Glutamatergic neuron (in vitro differentiated cells): ENCODE results near the gene ZNF407. TPM values are rescaled to one million over a fixed set of nuclear protein-coding genes. Genes with fewer than 3 reads are reported as not detected.

Experiments
- DNase-seq: peaks from one replicate; pipeline ENCODE4 v3.0.0; 2022
- H3K27ac Mint-ChIP-seq: one replicate; pipeline ENCODE4 v1.8.0; 2020; ENCODE audit warnings: mild to moderate bottlenecking, mixed read lengths, inconsistent platforms; ENCODE audit not compliant: unreplicated experiment
- H3K27me3 Mint-ChIP-seq: one replicate; pipeline ENCODE4 v1.8.0; 2020; ENCODE audit warnings: mild to moderate bottlenecking, moderate library complexity, mixed read lengths, inconsistent platforms; ENCODE audit not compliant: unreplicated experiment
- H3K36me3 Mint-ChIP-seq: one replicate; pipeline ENCODE4 v1.8.0; 2020; ENCODE audit warnings: mild to moderate bottlenecking, mixed read lengths, inconsistent platforms; ENCODE audit not compliant: unreplicated experiment
- H3K4me1 Mint-ChIP-seq: one replicate; pipeline ENCODE4 v1.8.0; 2020; ENCODE audit warnings: mild to moderate bottlenecking, low read depth, mixed read lengths, inconsistent platforms; ENCODE audit not compliant: unreplicated experiment
- H3K4me3 Mint-ChIP-seq: one replicate; pipeline ENCODE4 v1.8.0; 2020; ENCODE audit warnings: mild to moderate bottlenecking, mixed read lengths, inconsistent platforms; ENCODE audit not compliant: unreplicated experiment
- H3K9me3 Mint-ChIP-seq: one replicate; pipeline ENCODE4 v1.8.0; 2020; ENCODE audit warnings: mild to moderate bottlenecking, moderate library complexity, mixed read lengths, inconsistent platforms; ENCODE audit not compliant: unreplicated experiment
- total RNA-seq: library from RNA; stranded (reverse); fragmentation: NEBNext Ultra II Directional; extraction: Animal tissue kit (Norgen Biotek cat#: 25700); gene quantifications from one replicate; pipeline ENCODE4 v1.2.1, GENCODE V29; 2021; ENCODE audit not compliant: unreplicated experiment
- TF ChIP-seq, protein P1 (sequence below): fragments of 200-600 bp; sonication (generic); IDR thresholded peaks from one replicate; pipeline ENCODE4 v1.5.0; 2021; ENCODE audit not compliant: partially characterized antibody, unreplicated experiment

Gene ZNF407
- total RNA-seq, 1 donor from 2014 or later, result 15.8 TPM

DNA sequence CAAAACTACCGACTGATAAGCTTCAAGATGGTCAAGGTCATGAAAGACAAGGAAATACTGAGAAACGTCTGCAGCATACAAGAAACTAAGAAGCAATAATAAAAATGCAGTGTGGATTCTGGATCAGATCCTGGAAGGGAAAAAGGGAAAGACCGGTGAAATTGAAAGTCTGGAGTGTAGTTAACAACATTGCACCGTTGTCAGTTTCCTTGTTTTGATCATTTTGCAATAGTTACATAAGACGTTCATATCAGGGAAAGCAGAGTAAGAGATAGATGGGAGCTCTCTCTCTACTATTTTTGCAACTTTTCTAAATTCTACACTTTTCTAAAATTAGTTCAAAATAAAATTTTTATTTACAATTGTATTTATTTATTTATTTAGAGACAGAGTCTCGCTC, 15.0 kb upstream of the ZNF407 start:
- no peaks in the 10 kb centered on the region for H3K36me3 Mint-ChIP-seq
- peaks cover 2% of the 10 kb centered on the region for H3K27me3 Mint-ChIP-seq
- H3K4me1 Mint-ChIP-seq, result no peaks in the 10 kb centered on the region
- H3K9me3 Mint-ChIP-seq, result peaks cover 2% of the 10 kb centered on the region
- no peak for DNase-seq
- no peak overlapping the region for H3K27ac Mint-ChIP-seq
- no peak overlapping the region for H3K4me3 Mint-ChIP-seq
- TF ChIP-seq, protein P1, sequence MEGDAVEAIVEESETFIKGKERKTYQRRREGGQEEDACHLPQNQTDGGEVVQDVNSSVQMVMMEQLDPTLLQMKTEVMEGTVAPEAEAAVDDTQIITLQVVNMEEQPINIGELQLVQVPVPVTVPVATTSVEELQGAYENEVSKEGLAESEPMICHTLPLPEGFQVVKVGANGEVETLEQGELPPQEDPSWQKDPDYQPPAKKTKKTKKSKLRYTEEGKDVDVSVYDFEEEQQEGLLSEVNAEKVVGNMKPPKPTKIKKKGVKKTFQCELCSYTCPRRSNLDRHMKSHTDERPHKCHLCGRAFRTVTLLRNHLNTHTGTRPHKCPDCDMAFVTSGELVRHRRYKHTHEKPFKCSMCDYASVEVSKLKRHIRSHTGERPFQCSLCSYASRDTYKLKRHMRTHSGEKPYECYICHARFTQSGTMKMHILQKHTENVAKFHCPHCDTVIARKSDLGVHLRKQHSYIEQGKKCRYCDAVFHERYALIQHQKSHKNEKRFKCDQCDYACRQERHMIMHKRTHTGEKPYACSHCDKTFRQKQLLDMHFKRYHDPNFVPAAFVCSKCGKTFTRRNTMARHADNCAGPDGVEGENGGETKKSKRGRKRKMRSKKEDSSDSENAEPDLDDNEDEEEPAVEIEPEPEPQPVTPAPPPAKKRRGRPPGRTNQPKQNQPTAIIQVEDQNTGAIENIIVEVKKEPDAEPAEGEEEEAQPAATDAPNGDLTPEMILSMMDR, result no peak

DNA sequence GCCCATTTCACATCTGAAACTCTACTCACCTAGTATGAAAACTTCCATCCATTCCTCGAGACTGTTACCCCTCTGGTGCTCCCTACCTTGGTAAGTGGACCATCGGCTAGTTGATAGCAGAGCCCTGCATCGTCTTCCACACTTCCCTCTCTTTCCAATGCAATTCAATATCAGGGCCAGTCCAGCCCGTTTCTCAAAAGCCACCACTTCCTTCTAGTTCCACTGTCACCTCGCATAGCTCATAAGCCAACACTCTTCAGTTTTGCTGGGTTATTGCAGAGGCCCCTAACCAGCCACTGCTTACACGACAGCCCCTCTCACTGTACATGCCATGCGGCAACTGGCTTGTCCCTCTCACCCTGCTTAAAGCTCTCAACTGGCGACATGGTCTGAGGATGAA, 10.2 kb upstream of the ZNF407 start:
- Mint-ChIP-seq H3K4me1 (no peaks in the 10 kb centered on the region), H3K27ac (no peak overlapping the region), H3K9me3 (no peaks in the 10 kb centered on the region), H3K4me3 (no peak overlapping the region), H3K36me3 (no peaks in the 10 kb centered on the region), H3K27me3 (no peaks in the 10 kb centered on the region)
- no peak for DNase-seq
- TF ChIP-seq, protein P1, result no peak

DNA sequence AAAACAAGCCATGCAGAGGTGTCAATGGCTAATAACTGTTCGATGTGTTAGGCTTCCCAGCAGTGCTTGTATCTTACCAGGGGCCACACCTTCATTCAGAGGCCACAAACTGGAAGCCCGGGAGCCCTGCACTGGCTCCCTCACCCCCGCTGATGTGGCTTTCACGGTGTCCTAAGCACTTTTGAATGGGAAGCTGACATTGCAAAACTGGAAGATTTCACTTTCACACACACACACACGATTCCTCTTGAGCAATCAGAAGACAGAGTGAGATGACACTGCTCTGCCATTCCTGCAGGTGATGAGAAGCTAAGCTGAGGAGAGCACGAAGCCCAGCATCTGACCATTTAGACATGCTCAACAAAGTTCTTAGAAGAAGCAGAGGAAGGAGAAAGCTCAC, 8.6 kb upstream of the ZNF407 start:
- H3K4me1 Mint-ChIP-seq, result no peaks in the 10 kb centered on the region
- TF ChIP-seq, protein P1, result no peak
- no peak for DNase-seq
- H3K4me3 Mint-ChIP-seq, result no peak overlapping the region
- no peaks in the 10 kb centered on the region for H3K27me3 Mint-ChIP-seq
- no peak overlapping the region for H3K27ac Mint-ChIP-seq
- H3K9me3 Mint-ChIP-seq, result no peaks in the 10 kb centered on the region
- H3K36me3 Mint-ChIP-seq, result no peaks in the 10 kb centered on the region

DNA sequence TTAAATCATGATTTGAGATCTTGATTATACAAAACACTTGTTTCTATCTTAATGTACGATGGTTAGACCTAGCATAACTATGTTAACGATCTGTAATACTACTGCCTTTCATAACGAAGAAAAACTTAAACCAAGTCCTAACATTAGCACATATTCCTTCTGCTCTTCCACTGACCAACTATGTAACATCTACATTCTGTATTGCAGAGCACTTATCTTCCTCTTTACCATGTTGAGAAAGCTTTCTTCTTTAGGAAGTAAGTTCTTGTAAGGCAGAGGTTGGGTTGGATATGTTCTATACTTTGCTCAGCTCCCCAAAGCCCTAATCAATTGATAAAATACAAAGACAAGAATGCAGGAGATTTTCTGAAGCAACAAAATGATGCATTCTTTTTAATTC, 7.9 kb upstream of the ZNF407 start:
- no peaks in the 10 kb centered on the region for H3K36me3 Mint-ChIP-seq
- H3K4me3 Mint-ChIP-seq, result no peak overlapping the region
- TF ChIP-seq, protein P1, result no peak
- no peaks in the 10 kb centered on the region for H3K27me3 Mint-ChIP-seq
- no peaks in the 10 kb centered on the region for H3K9me3 Mint-ChIP-seq
- no peak for DNase-seq
- no peaks in the 10 kb centered on the region for H3K4me1 Mint-ChIP-seq
- no peak overlapping the region for H3K27ac Mint-ChIP-seq

DNA sequence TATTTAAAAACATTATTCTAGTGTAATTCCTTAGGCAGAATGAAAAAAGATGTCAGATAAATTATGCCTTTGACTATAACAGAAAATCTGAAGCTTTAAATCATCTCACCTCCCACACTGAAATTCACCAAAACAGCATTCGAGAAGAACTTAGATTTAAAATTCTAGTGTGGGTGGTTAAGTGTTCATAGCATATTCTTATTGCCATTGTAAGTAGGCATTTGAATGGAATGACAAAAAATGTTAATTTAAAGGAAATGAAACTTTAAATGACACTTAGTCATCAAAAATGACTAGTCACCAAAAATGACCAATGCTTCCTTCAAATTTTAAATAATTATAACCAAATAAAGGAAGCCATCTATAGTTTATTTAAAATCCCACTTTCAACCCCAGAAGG, 7.0 kb upstream of the ZNF407 start:
- Mint-ChIP-seq H3K4me3 (no peak overlapping the region), H3K9me3 (no peaks in the 10 kb centered on the region), H3K36me3 (no peaks in the 10 kb centered on the region), H3K4me1 (peaks cover 2% of the 10 kb centered on the region), H3K27ac (no peak overlapping the region), H3K27me3 (no peaks in the 10 kb centered on the region)
- DNase-seq, result no peak
- TF ChIP-seq, protein P1, result no peak
